ENCODE measurements around the gene ADPRHL1. TPM values are rescaled to one million over a fixed set of nuclear protein-coding genes. Genes with fewer than 3 reads are reported as not detected.
A peak's percentile ranks its signal among the peaks of the same experiment; 100 is the strongest.

ADPRHL1 gene
- total and polyA plus RNA-seq, 2 donors (not counting 1 experiment from before 2014, with no cell fraction given), result 0.59 to 1.5 TPM

- Histone ChIP-seq H3K4me3 (replicated peaks in 1 of 4; ENCODE audit: control extremely low read depth in 1 of 4, insufficient read depth in 1 of 4, low read depth in 3 of 4, low read length in 4 of 4) (no peak overlapping the region), H3K9me3 (ENCODE audit: control insufficient read depth, insufficient read depth, low read depth, low read length) (no peaks in the 10 kb centered on the region), H3K4me1 (ENCODE audit: control insufficient read depth, extremely low read depth, insufficient read depth, low read length) (no peaks in the 10 kb centered on the region), H3K27ac (ENCODE audit: insufficient read depth, low read length) (no peak overlapping the region), H3K27me3 (ENCODE audit: control insufficient read depth, insufficient read depth, low read length) (peaks cover 8% of the 10 kb centered on the region), H2AFZ (ENCODE audit: low read length) (no peak overlapping the region), H4K20me1 (ENCODE audit: control insufficient read depth, extremely low read depth, insufficient read depth, low read length) (no peaks in the 10 kb centered on the region), H3K79me2 (ENCODE audit: control insufficient read depth, insufficient read depth, low read length) (no peaks in the 10 kb centered on the region), H3K36me3 (ENCODE audit: control insufficient read depth, insufficient read depth, low read length) (no peaks in the 10 kb centered on the region), H3K4me2 (ENCODE audit: extremely low read depth, insufficient read depth, low read length) (no peak overlapping the region), H3K9ac (ENCODE audit: insufficient read depth, low read length) (no peak overlapping the region)
- TF ChIP-seq EZH2 (IDR thresholded peaks at IDR 0.05; ENCODE audit: low read length, missing control alignments) (no peak), CTCF (conservative IDR thresholded peaks at IDR 0.05 in 1 of 2, IDR thresholded peaks at IDR 0.05 in 1 of 2; ENCODE audit: low read depth in 1 of 2, low read length in 2 of 2) (no peak)
- DNase-seq (ENCODE audit: low read depth in 2 of 2), result peak in 1 of 2 donors; percentile 72
Observed at GRCh38 chr13:113358653-113359190, 94.6 kb downstream of the ADPRHL1 start.

- Histone ChIP-seq H3K9ac (ENCODE audit: insufficient read depth, low read length) (no peak overlapping the region), H3K9me3 (ENCODE audit: control insufficient read depth, insufficient read depth, low read depth, low read length) (no peaks in the 10 kb centered on the region), H4K20me1 (ENCODE audit: control insufficient read depth, extremely low read depth, insufficient read depth, low read length) (no peaks in the 10 kb centered on the region), H3K4me1 (ENCODE audit: control insufficient read depth, extremely low read depth, insufficient read depth, low read length) (no peaks in the 10 kb centered on the region), H3K36me3 (ENCODE audit: control insufficient read depth, insufficient read depth, low read length) (no peaks in the 10 kb centered on the region), H3K27me3 (ENCODE audit: control insufficient read depth, insufficient read depth, low read length) (no peaks in the 10 kb centered on the region), H3K79me2 (ENCODE audit: control insufficient read depth, insufficient read depth, low read length) (no peaks in the 10 kb centered on the region), H3K4me3 (replicated peaks in 1 of 4; ENCODE audit: control extremely low read depth in 1 of 4, insufficient read depth in 1 of 4, low read depth in 3 of 4, low read length in 4 of 4) (no peak overlapping the region), H2AFZ (ENCODE audit: low read length) (no peak overlapping the region), H3K27ac (ENCODE audit: insufficient read depth, low read length) (no peak overlapping the region), H3K4me2 (ENCODE audit: extremely low read depth, insufficient read depth, low read length) (no peak overlapping the region)
- DNase-seq (ENCODE audit: low read depth in 2 of 2), result peak; percentile 49 to 81
- TF ChIP-seq CTCF (conservative IDR thresholded peaks at IDR 0.05 in 1 of 2, IDR thresholded peaks at IDR 0.05 in 1 of 2; ENCODE audit: low read depth in 1 of 2, low read length in 2 of 2), result no peak
- no peak for TF ChIP-seq EZH2 (IDR thresholded peaks at IDR 0.05; ENCODE audit: low read length, missing control alignments)
Observed at GRCh38 chr13:113357529-113357928, 95.8 kb downstream of the ADPRHL1 start.

GRCh38 chr13:113356596-113356995, 96.7 kb downstream of the ADPRHL1 start:
- Histone ChIP-seq H3K9me3 (ENCODE audit: control insufficient read depth, insufficient read depth, low read depth, low read length) (no peaks in the 10 kb centered on the region), H3K4me2 (ENCODE audit: extremely low read depth, insufficient read depth, low read length) (no peak overlapping the region), H2AFZ (ENCODE audit: low read length) (no peak overlapping the region), H3K27me3 (ENCODE audit: control insufficient read depth, insufficient read depth, low read length) (no peaks in the 10 kb centered on the region), H3K4me3 (replicated peaks in 1 of 4; ENCODE audit: control extremely low read depth in 1 of 4, insufficient read depth in 1 of 4, low read depth in 3 of 4, low read length in 4 of 4) (no peak overlapping the region), H3K27ac (ENCODE audit: insufficient read depth, low read length) (no peak overlapping the region), H4K20me1 (ENCODE audit: control insufficient read depth, extremely low read depth, insufficient read depth, low read length) (no peaks in the 10 kb centered on the region), H3K4me1 (ENCODE audit: control insufficient read depth, extremely low read depth, insufficient read depth, low read length) (no peaks in the 10 kb centered on the region), H3K79me2 (ENCODE audit: control insufficient read depth, insufficient read depth, low read length) (no peaks in the 10 kb centered on the region), H3K36me3 (ENCODE audit: control insufficient read depth, insufficient read depth, low read length) (no peaks in the 10 kb centered on the region), H3K9ac (ENCODE audit: insufficient read depth, low read length) (no peak overlapping the region)
- TF ChIP-seq EZH2 (IDR thresholded peaks at IDR 0.05; ENCODE audit: low read length, missing control alignments), result no peak
- TF ChIP-seq CTCF (conservative IDR thresholded peaks at IDR 0.05 in 1 of 2, IDR thresholded peaks at IDR 0.05 in 1 of 2; ENCODE audit: low read depth in 1 of 2, low read length in 2 of 2), result no peak
- no peak for DNase-seq (ENCODE audit: low read depth in 2 of 2)

Measured in fibroblast of lung (primary cell).